HEK293 (cell line): Measurements from ENCODE around the gene PDE11A.

ENCODE experiments used
- CTCF ChIP-seq: fragments of 450-650 bp; formaldehyde crosslinking; IDR thresholded peaks from 2 replicates; pipeline ENCODE4 v1.5.1; 2016; ENCODE audit warnings: missing biosample characterization, missing genetic modification characterization
- REST ChIP-seq: fragments of 450-650 bp; formaldehyde crosslinking; IDR thresholded peaks from 2 replicates; pipeline ENCODE4 v1.5.1; 2016; ENCODE audit warnings: missing biosample characterization, missing genetic modification characterization
- ZNF121 ChIP-seq: fragments of 450-650 bp; formaldehyde crosslinking; IDR thresholded peaks from 2 replicates; pipeline ENCODE4 v1.5.1; 2016; ENCODE audit warnings: missing biosample characterization, missing genetic modification characterization
- ZNF140 ChIP-seq: fragments of 450-650 bp; formaldehyde crosslinking; IDR thresholded peaks from 2 replicates; pipeline ENCODE4 v1.5.1; 2016; ENCODE audit warnings: missing biosample characterization, missing genetic modification characterization
- ZNF175 ChIP-seq: fragments of 450-650 bp; formaldehyde crosslinking; IDR thresholded peaks from 2 replicates; pipeline ENCODE4 v1.5.1; 2016; ENCODE audit warnings: missing biosample characterization, missing genetic modification characterization
- ZNF362 ChIP-seq: fragments of 450-650 bp; formaldehyde crosslinking; IDR thresholded peaks from 2 replicates; pipeline ENCODE4 v1.5.1; 2016; ENCODE audit warnings: missing biosample characterization, missing genetic modification characterization
- ZNF626 ChIP-seq: fragments of 450-650 bp; sonication (Bioruptor Pico); formaldehyde crosslinking; IDR thresholded peaks from 2 replicates; pipeline ENCODE4 v1.5.1; 2018; ENCODE audit warnings: missing biosample characterization, missing genetic modification characterization, inconsistent platforms

- no peak for TF ChIP-seq CTCF (tag by site-specific recombination)
- no peak for TF ChIP-seq ZNF362
- TF ChIP-seq ZNF121 = no peak
- no peak for TF ChIP-seq ZNF175
- TF ChIP-seq ZNF140 = no peak
- no peak for TF ChIP-seq REST (tag by site-specific recombination)
- TF ChIP-seq ZNF626 (tag by site-specific recombination) = no peak
These were observed 344.2 kb downstream of the PDE11A start for GRCh38 chr2:177728399-177728765.
